RWPE2 (cell line): ENCODE measurements around the gene PTPN21.

ENCODE experiments used
- ATAC-seq: fragments of 200-7000 bp; cut with Tn5 transposase; 3 replicates; pipeline ENCODE4 v1.9.1; 2021; ENCODE audit warnings: low read depth
- DNase-seq: peaks from one replicate; pipeline ENCODE4 v3.0.0-alpha.2; 2020; ENCODE audit warnings: low spot score
- H3K27ac ChIP-seq: fragments of 450-650 bp; 2 replicates; pipeline ENCODE4 v1.5.1; 2017; ENCODE audit warnings: mild to moderate bottlenecking; ENCODE audit not compliant: poor library complexity, severe bottlenecking
- H3K27me3 ChIP-seq: fragments of 250-450 bp; sonication (Bioruptor Pico); 2 replicates; pipeline ENCODE4 v1.5.1; 2021; ENCODE audit warnings: mild to moderate bottlenecking, moderate library complexity; ENCODE audit not compliant: insufficient read depth, poor library complexity, severe bottlenecking
- H3K36me3 ChIP-seq: fragments of 250-450 bp; sonication (Bioruptor Pico); 2 replicates; pipeline ENCODE4 v1.5.1; 2020; ENCODE audit warnings: low read depth, mild to moderate bottlenecking, moderate library complexity
- H3K4me1 ChIP-seq: fragments of 250-450 bp; sonication (Bioruptor Pico); 2 replicates; pipeline ENCODE4 v1.5.1; 2021; ENCODE audit warnings: mild to moderate bottlenecking, moderate library complexity; ENCODE audit not compliant: insufficient read depth, poor library complexity, severe bottlenecking
- H3K4me3 ChIP-seq: fragments of 250-450 bp; sonication (Bioruptor Pico); 2 replicates; pipeline ENCODE4 v1.5.1; 2021; ENCODE audit warnings: mild to moderate bottlenecking, moderate library complexity; ENCODE audit not compliant: severe bottlenecking
- H3K9me3 ChIP-seq: fragments of 250-450 bp; sonication (Bioruptor Pico); 2 replicates; pipeline ENCODE4 v1.5.1; 2021; ENCODE audit warnings: mild to moderate bottlenecking, moderate library complexity; ENCODE audit not compliant: severe bottlenecking
- CTCF ChIP-seq: fragments of 450-650 bp; IDR thresholded peaks from one replicate; pipeline ENCODE4 v1.5.1; 2017; ENCODE audit warnings: mild to moderate bottlenecking, moderate library complexity; ENCODE audit not compliant: poor library complexity, severe bottlenecking

PTPN21 gene

GRCh38 chr14:88421286-88421685 lies 133.5 kb downstream of the PTPN21 start:
- TF ChIP-seq CTCF = no peak
- no peak for ATAC-seq
- Histone ChIP-seq H3K9me3 (peaks cover 2% of the 10 kb centered on the region), H3K4me1 (no peaks in the 10 kb centered on the region), H3K36me3 (peaks cover 17% of the 10 kb centered on the region), H3K4me3 (no peak overlapping the region), H3K27ac (no peak overlapping the region), H3K27me3 (no peaks in the 10 kb centered on the region)
- DNase-seq = no peak

GRCh38 chr14:88420187-88420586 lies 134.6 kb downstream of the PTPN21 start:
- Histone ChIP-seq H3K27me3 (no peaks in the 10 kb centered on the region), H3K27ac (no peak overlapping the region), H3K36me3 (peaks cover 17% of the 10 kb centered on the region), H3K4me3 (no peak overlapping the region), H3K9me3 (peaks cover 2% of the 10 kb centered on the region), H3K4me1 (no peaks in the 10 kb centered on the region)
- DNase-seq (no peak), ATAC-seq (no peak)
- TF ChIP-seq CTCF = no peak

GRCh38 chr14:88417594-88417993 lies 137.2 kb downstream of the PTPN21 start:
- no peak for ATAC-seq
- no peak for TF ChIP-seq CTCF

More at GRCh38 chr14:88417594-88417993, 137.2 kb downstream of the PTPN21 start:
- no peak overlapping the region for H3K27ac ChIP-seq
- peaks cover 17% of the 10 kb centered on the region for H3K36me3 ChIP-seq
- no peak for DNase-seq
- H3K4me3 ChIP-seq = no peak overlapping the region
- no peaks in the 10 kb centered on the region for H3K27me3 ChIP-seq
- peaks cover 2% of the 10 kb centered on the region for H3K9me3 ChIP-seq
- no peaks in the 10 kb centered on the region for H3K4me1 ChIP-seq
